Suprapubic skin (tissue), 4 donors: ENCODE results near the gene SLTM. TPM values are rescaled to one million over a fixed set of nuclear protein-coding genes. Genes with fewer than 3 reads are reported as not detected.
"Not testable (repeated sequence)": the region's sequence is repeated elsewhere in the genome, so short reads cannot be mapped to it uniquely, and the experiment has no call there.

Experiments
- DNase-seq, 2 donors: peaks; one replicate each; pipeline ENCODE4 v3.0.0-alpha.2; 2019; ENCODE audit warnings: low spot score in 2 of 2
- H3K27ac ChIP-seq: fragments of 200-600 bp; sonication (generic); one replicate; pipeline ENCODE4 v1.5.1; 2019
- H3K27me3 ChIP-seq: fragments of 200-600 bp; sonication (generic); one replicate; pipeline ENCODE4 v1.5.1; 2019
- H3K36me3 ChIP-seq: fragments of 200-600 bp; sonication (generic); one replicate; pipeline ENCODE4 v1.5.1; 2019
- H3K4me1 ChIP-seq: fragments of 200-600 bp; sonication (generic); one replicate; pipeline ENCODE4 v1.5.1; 2019
- H3K4me3 ChIP-seq: fragments of 200-600 bp; sonication (generic); one replicate; pipeline ENCODE4 v1.5.1; 2019; ENCODE audit warnings: mild to moderate bottlenecking
- H3K9me3 ChIP-seq: fragments of 200-600 bp; sonication (generic); one replicate; pipeline ENCODE4 v1.5.1; 2019
- CTCF ChIP-seq, 2 donors: fragments of 200-600 bp in 1 of 2; fragments of 450-650 bp in 1 of 2; sonication (generic) in 1 of 2; IDR thresholded peaks; one replicate each; pipeline ENCODE4 v1.5.1; 2016 to 2019; ENCODE audit warnings: antibody characterized with exemption in 2 of 2, mild to moderate bottlenecking in 1 of 2, moderate library complexity in 1 of 2
- EP300 ChIP-seq: sonication (generic); formaldehyde crosslinking; IDR thresholded peaks from one replicate; pipeline ENCODE4 v1.6.1; 2017; ENCODE audit warnings: antibody characterized with exemption
- POLR2A ChIP-seq, 2 donors: fragments of 450-650 bp; IDR thresholded peaks; one replicate each; pipeline ENCODE4 v1.6.1; 2017; ENCODE audit warnings: antibody characterized with exemption in 2 of 2, mild to moderate bottlenecking in 2 of 2, moderate library complexity in 2 of 2
- POLR2AphosphoS5 ChIP-seq, 3 donors: sonication (generic); formaldehyde crosslinking; IDR thresholded peaks; one replicate each; pipeline ENCODE4 v1.6.1; 2017; ENCODE audit warnings: antibody characterized with exemption in 3 of 3
- WGBS: methylation state at CpG from one replicate; pipeline ENCODE4 v1.1.5; 2018; 5-methylcytosine and 5-hydroxymethylcytosine counted together
- total RNA-seq, 4 donors: library from RNA; depleted of rRNA; stranded (reverse); fragments of >200 nt; gene quantifications; one replicate each; pipeline ENCODE4 v1.1.0, GENCODE V29; 2016

Gene SLTM
- total RNA-seq, 4 donors from 2014 or later = 73.2 to 213 (median 98.0) TPM

- Histone ChIP-seq H3K27me3 (no peaks in the 10 kb centered on the region), H3K4me1 (peaks cover 16% of the 10 kb centered on the region), H3K27ac (no peak overlapping the region), H3K36me3 (peaks cover 24% of the 10 kb centered on the region), H3K9me3 (no peaks in the 10 kb centered on the region), H3K4me3 (no peak overlapping the region)
- DNase-seq = no peak
- TF ChIP-seq POLR2A (IDR thresholded peaks at IDR 0.05) (no peak), EP300 (no peak), POLR2AphosphoS5 (IDR thresholded peaks at IDR 0.05) (no peak), CTCF (IDR thresholded peaks at IDR 0.05) (no peak)
- WGBS = 49% methylated on average over 5 of the region's 5 CpGs
These were observed 15.2 kb downstream of the SLTM start for GRCh38 chr15:58918239-58918638.

DNA sequence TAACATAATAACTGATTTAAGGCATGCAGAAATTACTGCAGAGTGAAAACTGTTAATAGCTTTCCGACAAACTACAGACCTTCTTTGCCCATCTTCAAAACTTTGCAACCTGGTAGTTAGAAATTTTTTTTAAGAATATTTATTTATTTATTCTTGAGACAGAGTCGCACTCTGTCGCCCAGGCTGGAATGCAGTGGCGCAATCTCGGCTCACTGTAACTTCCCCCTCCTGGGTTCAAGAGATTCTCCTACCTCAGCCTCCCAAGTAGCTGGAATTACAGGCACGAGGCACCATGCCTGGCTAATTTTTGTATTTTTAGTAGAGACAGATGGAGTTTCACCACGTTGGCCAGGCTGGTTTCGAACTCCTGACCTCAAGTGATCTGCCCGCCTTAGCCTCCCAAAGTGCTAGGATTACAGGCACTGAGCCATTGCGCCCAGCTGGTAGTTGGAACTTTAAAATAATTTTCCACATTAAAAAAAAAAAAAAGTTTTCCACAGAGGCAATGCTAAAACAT is 15.8 kb downstream of the SLTM start:
- H3K9me3 ChIP-seq, H3K4me3 ChIP-seq, H3K27me3 ChIP-seq, H3K27ac ChIP-seq, DNase-seq: not testable (repeated sequence)
- peaks cover 10% of the 10 kb centered on the region for H3K4me1 ChIP-seq
- WGBS = 88% methylated on average over 10 of the region's 10 CpGs
- peaks cover 24% of the 10 kb centered on the region for H3K36me3 ChIP-seq

- no peak for TF ChIP-seq CTCF (IDR thresholded peaks at IDR 0.05)
- no peak for TF ChIP-seq POLR2AphosphoS5 (IDR thresholded peaks at IDR 0.05)
- no peak for TF ChIP-seq EP300
- TF ChIP-seq POLR2A (IDR thresholded peaks at IDR 0.05) = no peak
- peaks cover 28% of the 10 kb centered on the region for H3K36me3 ChIP-seq
- WGBS = 96% methylated on average over 2 of the region's 2 CpGs
These were observed 16.5 kb downstream of the SLTM start for GRCh38 chr15:58916962-58917361.

DNA sequence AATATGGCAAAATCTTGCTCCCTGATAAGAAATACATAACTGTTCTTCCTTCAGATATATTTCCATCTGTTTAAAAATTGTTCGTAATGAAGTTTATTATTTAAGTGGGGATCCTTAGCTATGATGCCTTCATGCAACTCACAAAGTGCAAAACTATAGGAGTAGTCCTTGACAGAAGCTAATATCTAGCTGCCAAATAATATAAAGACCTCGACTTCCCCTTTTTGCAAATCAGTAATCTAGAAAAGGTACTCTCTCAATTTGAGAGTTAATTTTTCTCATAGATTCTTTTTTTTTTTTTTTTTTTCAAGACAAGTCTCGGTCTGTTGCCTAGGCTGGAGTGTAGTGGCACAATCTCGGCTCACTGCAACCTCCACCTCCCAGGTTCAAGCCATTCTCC is 23.0 kb downstream of the SLTM start:
- Histone ChIP-seq H3K27ac (no peak overlapping the region), H3K27me3 (no peaks in the 10 kb centered on the region), H3K9me3 (no peaks in the 10 kb centered on the region), H3K36me3 (peaks cover 51% of the 10 kb centered on the region), H3K4me1 (no peaks in the 10 kb centered on the region), H3K4me3 (no peak overlapping the region)
- TF ChIP-seq POLR2AphosphoS5 (IDR thresholded peaks at IDR 0.05) (no peak), CTCF (IDR thresholded peaks at IDR 0.05) (no peak), POLR2A (IDR thresholded peaks at IDR 0.05) (no peak), EP300 (no peak)
- WGBS = 91% methylated on average over 4 of the region's 4 CpGs
- no peak for DNase-seq

More at GRCh38 chr15:58916962-58917361, 16.5 kb downstream of the SLTM start:
- Histone ChIP-seq H3K4me1 (peaks cover 9% of the 10 kb centered on the region), H3K4me3 (no peak overlapping the region), H3K27ac (no peak overlapping the region), H3K9me3 (no peaks in the 10 kb centered on the region), H3K27me3 (no peaks in the 10 kb centered on the region)
- no peak for DNase-seq

- TF ChIP-seq CTCF (IDR thresholded peaks at IDR 0.05) = no peak
- TF ChIP-seq POLR2AphosphoS5 (IDR thresholded peaks at IDR 0.05) = no peak
- no peak for TF ChIP-seq EP300
- no peak for TF ChIP-seq POLR2A (IDR thresholded peaks at IDR 0.05)
- Histone ChIP-seq H3K9me3 (no peaks in the 10 kb centered on the region), H3K27me3 (no peaks in the 10 kb centered on the region), H3K4me3 (no peak overlapping the region), H3K27ac (no peak overlapping the region), H3K36me3 (peaks cover 51% of the 10 kb centered on the region), H3K4me1 (no peaks in the 10 kb centered on the region)
- no peak for DNase-seq
- 96% methylated on average over 1 of the region's 1 CpG for WGBS
These were observed 23.9 kb downstream of the SLTM start for GRCh38 chr15:58909616-58910015.
